Neutrophil (primary cell): ENCODE data around the gene SPATA18.

ENCODE experiments used
- H3K27ac ChIP-seq: fragments of 200-600 bp; sonication (generic); 2 replicates; pipeline ENCODE4 v1.5.1; 2016; ENCODE audit warnings: mild to moderate bottlenecking, moderate library complexity
- H3K27me3 ChIP-seq: fragments of 200-600 bp; sonication (generic); 2 replicates; pipeline ENCODE4 v1.6.0; 2016; ENCODE audit warnings: mild to moderate bottlenecking
- H3K36me3 ChIP-seq: fragments of 200-600 bp; sonication (generic); 2 replicates; pipeline ENCODE4 v1.5.1; 2017
- H3K4me1 ChIP-seq, 2 experiments: fragments of 200-600 bp in 1 of 2; sonication (generic) in 1 of 2; 1 replicate in 1 of 2; 2 replicates in 1 of 2; pipeline versions ENCODE4 v1.5.1 to v1.6.1; 2013 to 2016; ENCODE audit warnings: low read depth in 1 of 2, low read length in 1 of 2, mild to moderate bottlenecking in 1 of 2, moderate library complexity in 1 of 2; ENCODE audit not compliant: control insufficient read depth in 1 of 2, insufficient read depth in 1 of 2
- H3K4me3 ChIP-seq, 2 experiments: fragments of 200-600 bp in 1 of 2; sonication (generic) in 1 of 2; 1 replicate in 1 of 2; 2 replicates in 1 of 2; pipeline ENCODE4 v1.5.1; 2013 to 2016; ENCODE audit warnings: low read depth in 1 of 2, low read length in 1 of 2, mild to moderate bottlenecking in 1 of 2, moderate library complexity in 1 of 2
- H3K9me3 ChIP-seq: fragments of 200-600 bp; sonication (generic); 2 replicates; pipeline ENCODE4 v1.5.1; 2016
- TF ChIP-seq, protein P1 (sequence below): fragments of 200-600 bp; sonication (generic); IDR thresholded peaks from 2 replicates; pipeline ENCODE4 v1.5.1; 2016; ENCODE audit warnings: antibody characterized with exemption

The SPATA18 gene, protein sequence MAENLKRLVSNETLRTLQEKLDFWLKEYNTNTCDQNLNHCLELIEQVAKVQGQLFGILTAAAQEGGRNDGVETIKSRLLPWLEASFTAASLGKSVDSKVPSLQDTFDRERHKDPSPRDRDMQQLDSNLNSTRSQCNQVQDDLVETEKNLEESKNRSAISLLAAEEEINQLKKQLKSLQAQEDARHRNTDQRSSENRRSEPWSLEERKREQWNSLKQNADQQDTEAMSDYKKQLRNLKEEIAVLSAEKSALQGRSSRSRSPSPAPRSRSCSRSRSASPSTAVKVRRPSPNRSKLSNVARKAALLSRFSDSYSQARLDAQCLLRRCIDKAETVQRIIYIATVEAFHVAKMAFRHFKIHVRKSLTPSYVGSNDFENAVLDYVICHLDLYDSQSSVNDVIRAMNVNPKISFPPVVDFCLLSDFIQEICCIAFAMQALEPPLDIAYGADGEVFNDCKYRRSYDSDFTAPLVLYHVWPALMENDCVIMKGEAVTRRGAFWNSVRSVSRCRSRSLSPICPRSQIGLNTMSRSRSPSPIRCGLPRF

DNA sequence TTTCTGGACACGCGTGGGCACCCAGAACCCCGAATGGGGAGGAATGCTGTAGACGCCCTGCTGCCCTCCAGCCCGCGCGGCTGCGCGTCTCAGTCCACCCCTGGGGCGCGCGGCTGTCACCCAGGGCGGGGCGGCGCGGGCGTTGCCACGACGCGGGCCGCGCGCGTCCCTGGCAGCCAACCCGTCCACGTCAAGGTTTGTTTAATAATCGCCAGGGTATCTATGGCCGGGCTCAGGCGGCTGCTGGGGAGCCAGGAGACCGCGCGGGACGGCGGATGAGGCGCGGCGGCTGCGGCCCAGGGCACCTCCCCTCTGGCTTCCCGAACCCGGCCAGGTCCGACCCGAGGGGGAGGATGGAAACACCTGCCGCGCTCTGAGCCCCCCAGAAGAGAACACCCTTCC is at the start of gene SPATA18:
TSS of gene SPATA18 (plus strand) at position 92 of the 402 bp plus-strand sequence. CDS start 401 bp downstream, outside the sequence.
- Histone ChIP-seq H3K36me3 (no peaks in the 10 kb centered on the region), H3K9me3 (no peaks in the 10 kb centered on the region), H3K27ac (no peak within 1 kb of the TSS), H3K4me3 (no peak within 1 kb of the TSS), H3K27me3 (peaks cover 91% of the 10 kb centered on the region), H3K4me1 (peaks cover 0 to 9% of the 10 kb centered on the region in 2 experiments)
- TF ChIP-seq, protein P1, sequence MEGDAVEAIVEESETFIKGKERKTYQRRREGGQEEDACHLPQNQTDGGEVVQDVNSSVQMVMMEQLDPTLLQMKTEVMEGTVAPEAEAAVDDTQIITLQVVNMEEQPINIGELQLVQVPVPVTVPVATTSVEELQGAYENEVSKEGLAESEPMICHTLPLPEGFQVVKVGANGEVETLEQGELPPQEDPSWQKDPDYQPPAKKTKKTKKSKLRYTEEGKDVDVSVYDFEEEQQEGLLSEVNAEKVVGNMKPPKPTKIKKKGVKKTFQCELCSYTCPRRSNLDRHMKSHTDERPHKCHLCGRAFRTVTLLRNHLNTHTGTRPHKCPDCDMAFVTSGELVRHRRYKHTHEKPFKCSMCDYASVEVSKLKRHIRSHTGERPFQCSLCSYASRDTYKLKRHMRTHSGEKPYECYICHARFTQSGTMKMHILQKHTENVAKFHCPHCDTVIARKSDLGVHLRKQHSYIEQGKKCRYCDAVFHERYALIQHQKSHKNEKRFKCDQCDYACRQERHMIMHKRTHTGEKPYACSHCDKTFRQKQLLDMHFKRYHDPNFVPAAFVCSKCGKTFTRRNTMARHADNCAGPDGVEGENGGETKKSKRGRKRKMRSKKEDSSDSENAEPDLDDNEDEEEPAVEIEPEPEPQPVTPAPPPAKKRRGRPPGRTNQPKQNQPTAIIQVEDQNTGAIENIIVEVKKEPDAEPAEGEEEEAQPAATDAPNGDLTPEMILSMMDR = no peak

GRCh38 chr4:52001616-52002015 is 49.5 kb upstream of the SPATA18 start:
- H3K4me1 ChIP-seq = no peaks in the 10 kb centered on the region
- TF ChIP-seq, protein P1 = no peak

GRCh38 chr4:52004414-52004813 is 46.7 kb upstream of the SPATA18 start:
- Histone ChIP-seq H3K9me3 (no peaks in the 10 kb centered on the region), H3K4me3 (no peak overlapping the region), H3K27ac (no peak overlapping the region), H3K36me3 (no peaks in the 10 kb centered on the region), H3K4me1 (no peaks in the 10 kb centered on the region), H3K27me3 (no peaks in the 10 kb centered on the region)
- TF ChIP-seq, protein P1 = no peak

More at GRCh38 chr4:52001616-52002015, 49.5 kb upstream of the SPATA18 start:
- H3K27ac ChIP-seq = no peak overlapping the region
- no peaks in the 10 kb centered on the region for H3K9me3 ChIP-seq
- no peaks in the 10 kb centered on the region for H3K27me3 ChIP-seq
- H3K4me3 ChIP-seq = no peak overlapping the region
- H3K36me3 ChIP-seq = no peaks in the 10 kb centered on the region

DNA sequence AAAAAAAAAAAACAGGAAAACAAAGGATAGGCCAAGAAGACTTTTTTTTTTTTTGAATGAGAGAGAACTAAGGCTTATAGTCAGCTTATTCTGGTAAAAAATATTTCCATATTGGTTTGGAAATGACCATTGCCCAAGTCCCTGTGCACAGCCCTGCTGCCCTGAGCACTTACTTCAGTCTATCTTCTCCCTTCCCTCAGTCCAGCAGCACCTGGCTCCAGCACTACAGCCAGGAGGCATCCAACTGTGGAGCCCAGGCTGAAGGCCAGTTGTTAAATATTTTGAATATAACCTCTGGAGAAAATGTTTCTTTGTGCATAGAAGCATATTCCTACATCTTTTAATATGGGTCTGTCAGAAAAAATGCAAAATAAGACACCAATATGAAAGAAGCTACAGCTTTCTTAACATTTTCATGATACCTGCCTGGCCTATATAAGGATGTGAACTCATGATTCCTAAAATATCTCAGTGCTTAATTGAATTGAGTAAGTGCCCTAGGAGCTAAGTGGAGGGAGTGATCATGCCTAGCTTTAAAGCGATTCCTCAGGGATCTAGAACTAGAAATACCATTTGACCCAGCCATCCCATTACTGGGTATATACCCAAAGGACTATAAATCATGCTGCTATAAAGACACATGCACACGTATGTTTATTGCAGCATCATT is 45.4 kb upstream of the SPATA18 start:
- TF ChIP-seq, protein P1 = no peak
- no peak overlapping the region for H3K4me3 ChIP-seq

DNA sequence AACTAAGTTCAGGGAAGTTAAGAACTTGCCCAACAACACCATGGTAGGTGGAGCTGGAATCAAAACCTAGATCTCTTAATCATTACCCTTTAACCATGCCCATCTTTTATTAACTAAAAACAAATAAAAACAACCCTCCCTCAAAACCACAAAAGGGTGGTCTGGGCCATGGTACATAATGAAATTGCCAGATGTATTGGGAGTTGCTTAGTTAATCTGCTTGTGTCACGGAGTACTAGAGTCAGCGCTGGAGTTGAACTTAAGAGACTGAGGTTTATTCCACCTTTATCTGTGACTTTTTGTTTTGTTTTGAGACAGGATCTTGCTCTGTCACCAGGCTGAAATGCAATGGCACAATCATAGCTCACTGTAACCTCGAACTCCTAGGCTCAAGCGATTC is 44.2 kb upstream of the SPATA18 start:
- Histone ChIP-seq H3K27me3 (no peaks in the 10 kb centered on the region), H3K4me3 (no peak overlapping the region), H3K36me3 (no peaks in the 10 kb centered on the region), H3K27ac (no peak overlapping the region), H3K9me3 (no peaks in the 10 kb centered on the region), H3K4me1 (no peaks in the 10 kb centered on the region)
- TF ChIP-seq, protein P1 = no peak

More for the DNA sequence above, 45.4 kb upstream of the SPATA18 start:
- Histone ChIP-seq H3K4me1 (no peaks in the 10 kb centered on the region), H3K27me3 (no peaks in the 10 kb centered on the region), H3K36me3 (no peaks in the 10 kb centered on the region), H3K9me3 (no peaks in the 10 kb centered on the region), H3K27ac (no peak overlapping the region)
